NCI-H2029 (cell line): ENCODE measurements around the gene WDR27.
"Not testable (repeated sequence)": the region's sequence is repeated elsewhere in the genome, so short reads cannot be mapped to it uniquely, and the experiment has no call there.

ENCODE experiments used
- DNase-seq: peaks from one replicate; lab custom pipeline; 2025; lab: John Stamatoyannopoulos, UW

Gene WDR27

GRCh38 chr6:169474362-169474761 is 227.5 kb downstream of the WDR27 start:
- no peak for DNase-seq

- DNase-seq = peak; percentile 1
These were observed 228.2 kb downstream of the WDR27 start for GRCh38 chr6:169473663-169474062.

GRCh38 chr6:169472786-169473416 is 228.9 kb downstream of the WDR27 start:
- DNase-seq = no peak

- no peak for DNase-seq
These were observed 231.0 kb downstream of the WDR27 start for GRCh38 chr6:169470790-169471189.

- no peak for DNase-seq
These were observed 232.8 kb downstream of the WDR27 start for GRCh38 chr6:169469028-169469427.

- not testable (repeated sequence) for DNase-seq
These were observed 234.1 kb downstream of the WDR27 start for GRCh38 chr6:169467755-169468154.

- not testable (repeated sequence) for DNase-seq
These were observed 235.6 kb downstream of the WDR27 start for GRCh38 chr6:169466256-169466655.

- DNase-seq = no peak
These were observed 244.1 kb downstream of the WDR27 start for GRCh38 chr6:169457762-169458161.

- no peak for DNase-seq
These were observed 245.0 kb downstream of the WDR27 start for GRCh38 chr6:169456840-169457239.

- DNase-seq = no peak
These were observed 246.4 kb downstream of the WDR27 start for GRCh38 chr6:169455470-169455869.

- DNase-seq = no peak
These were observed 247.0 kb downstream of the WDR27 start for GRCh38 chr6:169454872-169455204.

- no peak for DNase-seq
These were observed 247.5 kb downstream of the WDR27 start for GRCh38 chr6:169454204-169454871.

GRCh38 chr6:169452869-169453620 is 248.8 kb downstream of the WDR27 start:
- DNase-seq = no peak

- DNase-seq = no peak
These were observed 249.5 kb downstream of the WDR27 start for GRCh38 chr6:169452117-169452868.

- DNase-seq = no peak
These were observed 250.6 kb downstream of the WDR27 start for GRCh38 chr6:169451065-169451838.

- no peak for DNase-seq
These were observed 251.7 kb downstream of the WDR27 start for GRCh38 chr6:169450097-169450496.

- DNase-seq = no peak
These were observed 252.6 kb downstream of the WDR27 start for GRCh38 chr6:169449221-169449620.

GRCh38 chr6:169445661-169446581 is 255.9 kb downstream of the WDR27 start:
- DNase-seq = peak; percentile 68

- no peak for DNase-seq
These were observed 256.6 kb downstream of the WDR27 start for GRCh38 chr6:169445227-169445626.

- DNase-seq = no peak
These were observed 260.5 kb downstream of the WDR27 start for GRCh38 chr6:169441292-169441691.

- DNase-seq = no peak
These were observed 262.1 kb downstream of the WDR27 start for GRCh38 chr6:169439710-169440109.
